K562 (cell line): Measurements from ENCODE around the gene PXN. TPM values are rescaled to one million over a fixed set of nuclear protein-coding genes. Genes with fewer than 3 reads are reported as not detected.
"Not testable (repeated sequence)": the region's sequence is repeated elsewhere in the genome, so short reads cannot be mapped to it uniquely, and the experiment has no call there.

Experiments used
- ATAC-seq: fragments of 200-7000 bp; cut with Tn5 transposase; 3 replicates; pipeline ENCODE4 v1.9.1; 2020; ENCODE audit warnings: moderate library complexity
- BruUV-seq: library from RNA; stranded (reverse); fragments of 400-500 nt; replicated peaks from 2 replicates; lab custom pipeline; 2021; lab: Mats Ljungman, UMichigan
- CTCF ChIA-PET: fragments of 300-600 bp; formaldehyde crosslinking; extraction: SDS; loops from one replicate; lab custom pipeline; 2021; ENCODE audit warnings: low intra/inter-chr PET ratio; lab: Yijun Ruan, JAX
- POLR2A ChIA-PET: fragments of 300-600, 350-650 bp; sonication (Branson Sonifier 250); formaldehyde crosslinking; extraction: SDS; loops from one replicate; lab custom pipeline; 2021; ENCODE audit warnings: antibody characterized with exemption, inconsistent platforms; lab: Yijun Ruan, JAX
- DNase-seq, 4 experiments: peaks; one replicate each; pipeline versions ENCODE4 v3.0.0 to v3.0.0-alpha.2; 2011 to 2018; ENCODE audit warnings: low spot score in 3 of 4, mixed read lengths in 3 of 4; ENCODE audit errors: extremely low read depth in 1 of 4
- FAIRE-seq: peaks from 2 replicates; lab custom pipeline; 2011; peaks lifted over from hg19 to GRCh38; lab: Jason Lieb, UNC
- H2AFZ ChIP-seq: 2 replicates; pipeline ENCODE4 v1.6.0; 2011; ENCODE audit warnings: low read depth, low read length, control low read depth, inconsistent platforms
- H3K27ac ChIP-seq: fragments of 200-600 bp; 3 replicates; pipeline ENCODE4 v1.8.0; 2011; ENCODE audit warnings: low read depth, mild to moderate bottlenecking, control low read depth, inconsistent platforms, low read length, moderate library complexity, mixed read lengths; ENCODE audit errors: extremely low read depth
- H3K27me3 ChIP-seq, 2 experiments: fragments of 300-600 bp in 1 of 2; 2 replicates in 1 of 2; 3 replicates in 1 of 2; pipeline versions ENCODE4 v1.6.0 to v1.8.0; 2011; ENCODE audit warnings: inconsistent platforms in 2 of 2, low read length in 2 of 2, mild to moderate bottlenecking in 1 of 2, mixed read lengths in 1 of 2, moderate library complexity in 1 of 2; ENCODE audit not compliant: control insufficient read depth in 2 of 2, insufficient read depth in 2 of 2
- H3K36me3 ChIP-seq: fragments of 300-600 bp; 3 replicates; pipeline ENCODE4 v1.8.0; 2011; ENCODE audit warnings: mild to moderate bottlenecking, low read length, inconsistent platforms; ENCODE audit not compliant: control insufficient read depth, insufficient read depth
- H3K4me1 ChIP-seq, 2 experiments: fragments of 200-600 bp in 1 of 2; replicated peaks in 1 of 2; 2 replicates in 1 of 2; 3 replicates in 1 of 2; pipeline versions ENCODE4 v1.5.1 to v1.8.0; 2011; ENCODE audit warnings: inconsistent platforms in 2 of 2, low read length in 2 of 2, mild to moderate bottlenecking in 1 of 2, mixed read lengths in 1 of 2, moderate library complexity in 1 of 2; ENCODE audit not compliant: control insufficient read depth in 2 of 2, insufficient read depth in 2 of 2
- H3K4me2 ChIP-seq: 2 replicates; pipeline ENCODE4 v1.6.1; 2011; ENCODE audit warnings: low read length, control low read depth, inconsistent platforms, mixed read lengths; ENCODE audit not compliant: insufficient read depth
- H3K4me3 ChIP-seq: fragments of 200-600 bp; sonication (generic), shearing (Covaris generic); 2 replicates; pipeline ENCODE4 v1.5.1; 2016; ENCODE audit warnings: control low read depth, inconsistent platforms
- H3K79me2 ChIP-seq: fragments of 200-600 bp; 3 replicates; pipeline ENCODE4 v1.8.0; 2011; ENCODE audit warnings: low read length, inconsistent platforms; ENCODE audit not compliant: control insufficient read depth, insufficient read depth
- H3K9ac ChIP-seq, 2 experiments: 2 replicates each; pipeline versions ENCODE4 v1.6.0 to v1.6.1; 2011; ENCODE audit warnings: low read depth in 2 of 2, low read length in 2 of 2, control low read depth in 1 of 2, inconsistent platforms in 1 of 2, mild to moderate bottlenecking in 1 of 2, mixed read lengths in 1 of 2; ENCODE audit not compliant: insufficient read depth in 1 of 2
- H3K9me1 ChIP-seq: one replicate; pipeline ENCODE4 v1.6.0; 2011; ENCODE audit warnings: inconsistent platforms, mild to moderate bottlenecking, low read length, moderate library complexity; ENCODE audit not compliant: control insufficient read depth, insufficient read depth
- H3K9me3 ChIP-seq: replicated peaks from 2 replicates; pipeline ENCODE4 v1.5.1; 2011; ENCODE audit warnings: low read depth, low read length, inconsistent platforms; ENCODE audit not compliant: control insufficient read depth, insufficient read depth
- H4K20me1 ChIP-seq: replicated peaks from 2 replicates; pipeline ENCODE4 v1.6.1; 2011; ENCODE audit warnings: low read length, inconsistent platforms, mixed read lengths; ENCODE audit not compliant: control insufficient read depth, insufficient read depth
- FOXA1 ChIP-seq: fragments of 450-650 bp; IDR thresholded peaks from 2 replicates; pipeline ENCODE4 v1.6.1; 2016; ENCODE audit warnings: mild to moderate bottlenecking, borderline replicate concordance
- POLR2A ChIP-seq: fragments of 450-650 bp; conservative IDR thresholded peaks from 2 replicates; pipeline ENCODE4 v1.6.1; 2016
- POLR2G ChIP-seq: fragments of 200-400 bp; formaldehyde crosslinking; IDR thresholded peaks from 2 replicates; pipeline ENCODE4 v1.6.1; 2017; ENCODE audit warnings: low read depth, mild to moderate bottlenecking, antibody characterized with exemption, low read length, moderate library complexity
- RBM22 ChIP-seq: fragments of 200-400 bp; formaldehyde crosslinking; IDR thresholded peaks from 2 replicates; pipeline ENCODE4 v1.6.1; 2018; ENCODE audit warnings: low read length, low read depth; ENCODE audit not compliant: poor library complexity, severe bottlenecking
- ZNF165 ChIP-seq: fragments of 250-450 bp; sonication (Bioruptor Pico); IDR thresholded peaks from 2 replicates; pipeline ENCODE4 v1.4.0; 2020; ENCODE audit warnings: borderline replicate concordance
- ZNF239 ChIP-seq: fragments of 250-450 bp; sonication (Bioruptor Pico); IDR thresholded peaks from 2 replicates; pipeline ENCODE4 v1.4.0; 2020; ENCODE audit warnings: mild to moderate bottlenecking
- whole genome bisulfite sequencing: fragments of 100-300 bp; shearing (Covaris generic); methylation state at CpG from one replicate; pipeline ENCODE4 v1.1.6; 2016; ENCODE audit warnings: low coverage, mixed read lengths; ENCODE audit not compliant: insufficient coverage; ENCODE audit errors: missing lambda C conversion rate; 5-methylcytosine and 5-hydroxymethylcytosine counted together
- in situ Hi-C: fragments of 300-500 bp; cut with MboI; formaldehyde crosslinking; loops from 4 replicates; pipeline ENCODE4 v1.15.0; 2018; ENCODE audit warnings: inconsistent platforms, mixed read lengths
- intact Hi-C: fragments of 100-400 bp; cut with micrococcal nuclease; formaldehyde crosslinking; loops from 2 replicates; pipeline ENCODE4 v1.14.2; 2022
- polyA plus RNA-seq, 8 experiments: library from polyadenylated mRNA; depleted of rRNA in 4 of 8; stranded (reverse) in 5 of 8; unstranded in 3 of 8; fragments of >200 nt; fragmentation: Nextera tagmentation in 2 of 8; fragmentation: Illumina TruSeq in 1 of 8; extraction: Ambion mirVana in 2 of 8; extraction: Trizol in 1 of 8; gene quantifications; 2 replicates each; pipeline versions ENCODE4 v1.2.1 to v1.2.3, GENCODE V29; 2011 to 2014; ENCODE audit warnings: inconsistent platforms in 1 of 8, missing spikeins in 1 of 8
- total RNA-seq, 7 experiments: library from RNA; depleted of rRNA in 6 of 7; stranded (reverse); fragments of >200 nt in 6 of 7; fragmentation: Illumina TruSeq in 2 of 7; extraction: Trizol in 2 of 7; gene quantifications; 2 replicates each; pipeline versions ENCODE4 v1.2.1 to v1.2.3, GENCODE V29; 2011 to 2021; ENCODE audit warnings: low replicate concordance in 1 of 7

Gene PXN
- total and polyA plus RNA-seq, 9 of the 15 experiments (the other 6 are each of a cell fraction or from before 2014, with no cell fraction given), result 4.0 to 74.1 (median 18.6) TPM

- ATAC-seq (no peak), DNase-seq (no peak), FAIRE-seq (no peak)
- Histone ChIP-seq H3K4me1 (peaks cover 0 to 34% of the 10 kb centered on the region in 2 experiments; a peak in 2 of 5 replicates), H3K9ac (no peak overlapping the region), H3K9me3 (no peaks in the 10 kb centered on the region), H4K20me1 (no peaks in the 10 kb centered on the region), H3K36me3 (peaks cover 60% of the 10 kb centered on the region; the same call in 2 of the 3 replicates), H2AFZ (no peak overlapping the region), H3K27ac (no peak overlapping the region), H3K4me3 (no peak overlapping the region), H3K4me2 (no peak overlapping the region), H3K79me2 (no peaks in the 10 kb centered on the region), H3K9me1 (no peaks in the 10 kb centered on the region), H3K27me3 (no peaks in the 10 kb centered on the region)
- TF ChIP-seq FOXA1, result no peak
- TF ChIP-seq RBM22, result peak; percentile 25
- TF ChIP-seq ZNF165 (CRISPR knock-in tag), result no peak
- TF ChIP-seq POLR2G, result peak; percentile 57; the same call in 1 of the 2 replicates
- in situ Hi-C loops (no loop called here), intact Hi-C loops (no loop called here)
- BruUV-seq, result no TSS peak
- ChIA-PET CTCF (no interaction called here), POLR2A (interaction anchor here (1.4 to 1.7 kb wide), 2 partner anchors 13 to 78 kb away, joined by 3 to 4 read pairs; partner anchors contain the start of genes RNU4-2 and RPLP0)
- WGBS, result 94% methylated on average over 17 of the region's 20 CpGs
These were observed 51.8 kb downstream of the PXN start for GRCh38 chr12:120213758-120214157.

GRCh38 chr12:120213182-120213581 lies 52.3 kb downstream of the PXN start:
- FAIRE-seq, in situ Hi-C loops, H3K9me1 ChIP-seq, H3K9me3 ChIP-seq, BruUV-seq, H3K79me2 ChIP-seq, H3K9ac ChIP-seq, CTCF ChIA-PET, H3K27me3 ChIP-seq, H4K20me1 ChIP-seq, H3K4me2 ChIP-seq, intact Hi-C loops, H2AFZ ChIP-seq, DNase-seq, H3K4me3 ChIP-seq, ATAC-seq, H3K27ac ChIP-seq: not testable (repeated sequence)
- Histone ChIP-seq H3K36me3 (peaks cover 55% of the 10 kb centered on the region; the same call in 2 of the 3 replicates), H3K4me1 (peaks cover 0 to 34% of the 10 kb centered on the region in 2 experiments; a peak in 2 of 5 replicates)
- WGBS, result 73% methylated on average over 5 of the region's 5 CpGs
- TF ChIP-seq ZNF239 (CRISPR knock-in tag), result peak; percentile 89
- TF ChIP-seq POLR2A, result 0 out of 2 replicates have a peak, but pooled peaks have one; percentile 17
- POLR2A ChIA-PET, result interaction anchor here (0.6 to 5.3 kb wide), 4 partner anchors 12 to 78 kb away, joined by 3 to 70 read pairs (median 4); partner anchors contain the start of genes RNU4-2 and RPLP0
